Kidney epithelial cell (primary cell): ENCODE measurements around the gene URI1. TPM values are rescaled to one million over a fixed set of nuclear protein-coding genes. Genes with fewer than 3 reads are reported as not detected.

ENCODE experiments used
- DNase-seq: peaks from one replicate; pipeline ENCODE4 v3.0.0-alpha.2; 2010; ENCODE audit warnings: low read depth
- H3K27me3 ChIP-seq: 2 replicates; pipeline ENCODE4 v1.6.0; 2011; ENCODE audit warnings: low read length; ENCODE audit not compliant: control insufficient read depth, insufficient read depth
- H3K36me3 ChIP-seq: 2 replicates; pipeline ENCODE4 v1.5.1; 2011; ENCODE audit warnings: low read length; ENCODE audit not compliant: control insufficient read depth, insufficient read depth
- H3K4me3 ChIP-seq: 2 replicates; pipeline ENCODE4 v1.5.1; 2011; ENCODE audit warnings: low read depth, mild to moderate bottlenecking, control low read depth, low read length
- total RNA-seq: library from RNA; depleted of rRNA; stranded (reverse); fragments of >200 nt; gene quantifications from 2 replicates; pipeline ENCODE4 v1.2.3, GENCODE V29; 2015
- TF ChIP-seq, protein P1 (sequence below): IDR thresholded peaks from 2 replicates; pipeline ENCODE4 v1.5.1; 2011; ENCODE audit warnings: mild to moderate bottlenecking, moderate library complexity, low read length, control low read depth, inconsistent platforms; ENCODE audit not compliant: insufficient read depth, poor library complexity, severe bottlenecking

URI1 gene
- total RNA-seq, 1 donor from 2014 or later = 52.0 TPM

DNA sequence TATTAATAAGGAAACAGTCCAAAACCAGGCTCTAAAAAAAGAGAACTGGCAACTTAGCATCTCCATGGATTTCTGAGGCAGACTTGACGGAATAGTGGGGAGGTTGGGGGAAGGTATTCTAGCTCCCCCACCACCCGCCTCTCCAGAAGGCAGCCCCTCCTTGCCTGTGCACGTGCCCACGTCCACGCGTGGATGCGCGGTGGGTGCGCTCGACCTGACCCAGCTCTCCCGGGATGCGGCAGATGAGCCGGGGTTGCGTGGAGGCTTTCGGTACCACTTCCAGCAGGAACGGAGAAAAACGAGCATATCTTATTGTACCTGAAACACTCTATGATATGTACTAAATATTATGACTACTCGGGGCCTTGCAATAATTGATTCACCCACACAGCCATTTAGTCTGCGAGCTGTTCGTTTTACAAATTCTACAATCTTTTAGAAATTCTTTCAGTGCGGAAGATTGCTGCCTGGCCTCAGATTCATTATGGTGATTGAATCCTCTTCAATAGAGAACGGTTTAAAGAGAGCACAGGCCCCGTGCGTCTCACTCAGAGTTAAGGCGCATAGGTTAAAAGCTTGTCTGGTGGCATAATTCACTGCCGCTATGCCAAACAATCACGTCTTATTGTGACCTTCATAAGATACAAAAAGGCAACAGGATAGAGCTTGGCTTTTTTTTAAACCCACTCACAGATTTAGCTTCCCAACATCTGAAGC is 117.9 kb downstream of the URI1 start:
- Histone ChIP-seq H3K4me3 (no peak overlapping the region), H3K36me3 (no peaks in the 10 kb centered on the region), H3K27me3 (no peaks in the 10 kb centered on the region)
- no peak for DNase-seq
- TF ChIP-seq, protein P1, sequence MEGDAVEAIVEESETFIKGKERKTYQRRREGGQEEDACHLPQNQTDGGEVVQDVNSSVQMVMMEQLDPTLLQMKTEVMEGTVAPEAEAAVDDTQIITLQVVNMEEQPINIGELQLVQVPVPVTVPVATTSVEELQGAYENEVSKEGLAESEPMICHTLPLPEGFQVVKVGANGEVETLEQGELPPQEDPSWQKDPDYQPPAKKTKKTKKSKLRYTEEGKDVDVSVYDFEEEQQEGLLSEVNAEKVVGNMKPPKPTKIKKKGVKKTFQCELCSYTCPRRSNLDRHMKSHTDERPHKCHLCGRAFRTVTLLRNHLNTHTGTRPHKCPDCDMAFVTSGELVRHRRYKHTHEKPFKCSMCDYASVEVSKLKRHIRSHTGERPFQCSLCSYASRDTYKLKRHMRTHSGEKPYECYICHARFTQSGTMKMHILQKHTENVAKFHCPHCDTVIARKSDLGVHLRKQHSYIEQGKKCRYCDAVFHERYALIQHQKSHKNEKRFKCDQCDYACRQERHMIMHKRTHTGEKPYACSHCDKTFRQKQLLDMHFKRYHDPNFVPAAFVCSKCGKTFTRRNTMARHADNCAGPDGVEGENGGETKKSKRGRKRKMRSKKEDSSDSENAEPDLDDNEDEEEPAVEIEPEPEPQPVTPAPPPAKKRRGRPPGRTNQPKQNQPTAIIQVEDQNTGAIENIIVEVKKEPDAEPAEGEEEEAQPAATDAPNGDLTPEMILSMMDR = no peak

DNA sequence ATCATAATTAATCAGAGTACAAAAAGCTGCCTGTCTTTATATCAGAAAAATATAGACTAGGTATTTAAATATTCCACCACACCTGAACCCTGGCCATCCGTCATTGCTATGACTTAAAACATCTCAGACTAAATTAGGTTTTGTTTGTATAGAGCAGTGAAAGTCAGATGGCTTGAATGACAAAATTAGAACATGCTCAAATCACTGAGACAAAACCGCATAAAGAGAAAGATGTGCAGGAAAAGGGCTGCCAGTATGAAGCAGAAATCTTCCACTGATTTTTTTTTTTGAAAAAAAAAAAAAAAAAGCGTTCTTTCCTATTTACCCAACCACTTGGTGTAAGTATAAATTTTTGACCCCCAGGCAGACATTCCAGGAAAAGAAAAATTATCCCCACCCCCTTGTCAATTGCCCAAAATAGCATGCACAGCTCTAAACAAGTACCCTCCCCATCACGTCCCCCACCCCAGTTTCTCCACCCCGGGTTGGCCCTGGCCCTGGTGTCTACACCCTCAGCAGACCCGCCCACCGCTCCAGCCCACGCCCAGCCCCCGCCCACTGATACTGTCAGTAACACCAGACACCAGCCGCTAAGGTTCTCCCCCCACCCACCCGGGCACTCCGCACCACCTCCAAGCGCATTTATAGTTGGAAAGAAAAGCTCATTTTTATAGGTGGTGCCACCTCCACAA is 118.6 kb downstream of the URI1 start:
- TF ChIP-seq, protein P1 = no peak
- H3K4me3 ChIP-seq = no peak overlapping the region
- no peak for DNase-seq
- H3K27me3 ChIP-seq = no peaks in the 10 kb centered on the region
- no peaks in the 10 kb centered on the region for H3K36me3 ChIP-seq

DNA sequence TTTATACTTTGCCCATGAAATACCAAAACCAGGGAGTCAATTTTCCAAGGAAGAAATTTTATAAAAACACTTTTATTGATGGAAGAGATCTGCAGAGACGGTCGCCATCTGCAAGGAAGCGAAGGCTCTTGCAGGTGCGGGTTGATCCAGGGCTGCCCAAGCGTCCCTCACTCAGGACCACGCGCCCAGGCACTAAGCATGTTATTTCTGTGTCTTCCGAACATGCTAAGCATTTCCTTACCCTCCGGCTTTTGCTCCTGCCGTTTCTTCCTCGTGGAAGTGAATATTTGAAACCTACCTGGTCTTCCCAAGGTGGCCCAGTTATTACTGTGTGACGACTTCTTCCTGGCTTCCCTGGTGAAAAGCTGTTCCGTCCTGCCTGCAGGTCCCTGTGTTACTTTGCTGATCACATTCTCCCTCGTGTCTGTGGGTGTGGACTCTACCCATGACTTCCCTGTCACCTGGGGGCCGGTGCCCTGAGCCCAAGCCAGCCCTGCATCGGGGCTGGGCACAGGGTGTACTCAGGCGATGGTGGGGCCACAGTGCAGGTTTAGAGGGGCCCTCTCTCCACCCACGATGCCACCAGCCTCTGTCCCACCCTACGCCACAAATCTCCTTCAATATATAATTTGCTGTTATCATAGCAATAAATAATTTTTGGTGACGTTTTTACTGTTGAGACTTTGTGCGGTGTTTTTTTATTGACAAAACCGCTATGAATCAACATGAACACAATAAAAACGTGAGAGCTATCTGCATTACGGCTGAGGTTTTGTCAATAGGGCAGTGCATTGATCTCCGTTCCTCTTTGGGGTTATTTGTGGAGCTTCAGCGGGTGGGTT is 119.4 kb downstream of the URI1 start:
- H3K4me3 ChIP-seq = no peak overlapping the region
- H3K27me3 ChIP-seq = no peaks in the 10 kb centered on the region

DNA sequence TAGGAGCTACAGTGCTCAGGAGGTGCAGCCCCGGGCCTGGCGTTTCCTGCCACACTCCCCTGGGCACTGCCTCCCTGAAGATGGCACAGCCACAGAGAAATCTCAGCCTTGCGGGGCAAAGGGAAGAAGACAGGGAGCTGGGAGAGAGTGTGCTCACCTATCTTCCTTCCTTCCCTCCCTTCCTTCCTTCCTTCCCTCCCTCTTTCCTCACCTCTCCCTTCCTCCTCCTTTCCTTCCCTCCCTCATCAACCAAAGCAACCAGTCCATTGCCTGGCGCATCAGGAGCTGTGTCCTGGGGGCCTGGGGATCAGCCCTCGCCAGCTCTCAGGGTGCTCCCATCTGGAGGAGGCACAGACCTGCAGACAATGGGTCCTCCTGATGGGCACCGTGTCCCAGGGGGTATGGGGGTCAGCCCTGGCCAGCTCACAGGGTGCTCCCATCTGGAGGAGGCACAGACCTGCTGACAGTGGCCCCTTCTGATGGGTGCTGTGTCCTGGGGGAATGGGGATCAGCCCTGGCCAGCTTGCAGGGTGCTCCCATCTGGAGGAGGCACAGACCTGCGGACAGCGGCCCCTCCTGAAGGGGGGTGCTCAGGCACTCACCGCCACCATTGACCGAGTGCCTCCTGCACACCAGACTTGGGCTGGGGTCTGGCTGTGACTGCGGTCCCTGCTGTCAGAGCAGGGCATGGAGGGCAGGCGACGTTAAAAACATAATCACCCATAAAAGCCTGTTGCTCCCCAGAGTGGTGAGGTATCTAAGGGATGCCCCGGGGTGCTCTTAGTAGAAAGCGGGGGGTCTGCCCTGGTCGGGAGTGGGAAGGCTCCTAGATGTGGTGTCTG is 120.2 kb downstream of the URI1 start:
- Histone ChIP-seq H3K27me3 (no peaks in the 10 kb centered on the region), H3K4me3 (no peak overlapping the region), H3K36me3 (no peaks in the 10 kb centered on the region)
- no peak for DNase-seq
- TF ChIP-seq, protein P1 = no peak

More for the DNA sequence above, 119.4 kb downstream of the URI1 start:
- TF ChIP-seq, protein P1 = no peak
- DNase-seq = no peak
- H3K36me3 ChIP-seq = no peaks in the 10 kb centered on the region

DNA sequence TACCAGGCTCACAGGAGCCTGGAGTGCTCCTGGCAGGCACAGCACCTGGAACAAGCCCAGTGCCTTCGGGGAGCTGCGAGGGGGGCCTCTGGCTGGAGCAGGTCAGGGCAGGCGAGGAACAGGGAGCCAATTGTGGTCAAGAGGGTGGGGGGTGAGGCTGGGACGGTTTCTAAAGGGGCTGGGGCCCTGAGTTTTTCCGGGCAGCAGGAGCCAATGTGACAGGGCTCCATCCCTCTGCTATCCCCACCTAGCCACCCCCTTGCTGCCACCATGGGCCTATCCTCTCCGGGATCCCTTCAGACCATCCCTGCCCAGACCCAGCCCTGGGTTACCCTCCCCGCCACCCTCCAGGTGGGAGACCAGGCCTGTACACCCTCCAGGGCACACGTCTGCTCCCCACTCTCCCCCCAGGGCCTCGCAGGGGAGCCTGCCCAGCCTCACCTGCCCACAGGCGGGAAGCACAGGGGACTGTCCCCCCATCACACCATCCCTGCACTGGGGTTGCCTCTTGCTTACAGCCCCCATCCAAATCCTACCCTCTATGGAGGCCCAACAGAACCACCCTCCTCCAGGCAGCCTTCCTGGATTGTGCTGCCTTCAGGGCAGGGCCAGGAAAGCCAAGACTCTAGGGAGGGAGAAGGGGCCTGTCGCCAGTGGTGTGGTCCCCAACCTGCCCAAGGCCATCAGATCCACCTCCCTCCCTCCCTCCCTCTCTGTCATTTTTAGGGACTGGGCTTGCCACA is 121.0 kb downstream of the URI1 start:
- TF ChIP-seq, protein P1 = no peak
- H3K36me3 ChIP-seq = no peaks in the 10 kb centered on the region
- no peak overlapping the region for H3K4me3 ChIP-seq
- no peaks in the 10 kb centered on the region for H3K27me3 ChIP-seq
- no peak for DNase-seq
